WTC11 (cell line): ENCODE measurements around the gene APH1A. TPM values are rescaled to one million over a fixed set of nuclear protein-coding genes. Genes with fewer than 3 reads are reported as not detected.

Source experiments
- ATAC-seq: fragments of 200-7000 bp; cut with Tn5 transposase; 2 replicates; pipeline ENCODE4 v1.10.0; 2021; ENCODE audit warnings: mild to moderate bottlenecking, moderate library complexity
- CTCF ChIA-PET: fragments of 300-600 bp; sonication (Branson Sonifier 250); formaldehyde crosslinking; loops from one replicate; lab custom pipeline; 2021; ENCODE audit warnings: antibody characterized with exemption; lab: Charles Lee
- POLR2A ChIA-PET: fragments of 350-600 bp; sonication (Branson Sonifier 250); formaldehyde crosslinking; loops from one replicate; lab custom pipeline; 2021; ENCODE audit warnings: antibody characterized with exemption; lab: Charles Lee
- DNase-seq: peaks from one replicate; pipeline ENCODE4 v3.0.0; 2021; ENCODE audit warnings: low spot score
- H3K27ac Mint-ChIP-seq: 2 replicates; pipeline ENCODE4 v1.8.0; 2021; ENCODE audit warnings: mixed read lengths
- H3K27me3 Mint-ChIP-seq: 2 replicates; pipeline ENCODE4 v1.8.0; 2021; ENCODE audit warnings: low read depth, mild to moderate bottlenecking, moderate library complexity, mixed read lengths
- H3K36me3 Mint-ChIP-seq: 2 replicates; pipeline ENCODE4 v1.8.0; 2021; ENCODE audit warnings: mixed read lengths
- H3K4me1 Mint-ChIP-seq: 2 replicates; pipeline ENCODE4 v1.8.0; 2022; ENCODE audit warnings: mixed read lengths
- H3K4me3 Mint-ChIP-seq: 2 replicates; pipeline ENCODE4 v1.8.0; 2021; ENCODE audit warnings: mild to moderate bottlenecking, moderate library complexity, mixed read lengths
- H3K9me3 Mint-ChIP-seq: 2 replicates; pipeline ENCODE4 v1.8.0; 2021; ENCODE audit warnings: mixed read lengths
- ARID4B ChIP-seq: sonication (generic); formaldehyde crosslinking; IDR thresholded peaks from 2 replicates; pipeline ENCODE4 v1.8.0; 2023; ENCODE audit warnings: missing genetic modification reagents, mild to moderate bottlenecking, borderline replicate concordance
- ATF6 ChIP-seq: sonication (generic); formaldehyde crosslinking; IDR thresholded peaks from 2 replicates; pipeline ENCODE4 v1.8.1; 2023; ENCODE audit warnings: mild to moderate bottlenecking, missing genetic modification reagents
- CBFB ChIP-seq: sonication (generic); formaldehyde crosslinking; IDR thresholded peaks from 2 replicates; pipeline ENCODE4 v1.8.1; 2022; ENCODE audit warnings: mild to moderate bottlenecking, low read depth, missing genetic modification reagents
- CREB1 ChIP-seq: sonication (generic); formaldehyde crosslinking; IDR thresholded peaks from 2 replicates; pipeline ENCODE4 v1.8.0; 2023; ENCODE audit warnings: mild to moderate bottlenecking, missing genetic modification reagents
- FOXK1 ChIP-seq: sonication (generic); formaldehyde crosslinking; IDR thresholded peaks from 2 replicates; pipeline ENCODE4 v1.8.0; 2022; ENCODE audit warnings: mild to moderate bottlenecking, moderate library complexity, missing genetic modification reagents
- GRHL2 ChIP-seq: fragments of 250-450 bp; sonication (Bioruptor Pico); IDR thresholded peaks from 2 replicates; pipeline ENCODE4 v1.8.0; 2022; ENCODE audit warnings: mild to moderate bottlenecking, moderate library complexity; ENCODE audit not compliant: insufficient replicate concordance, severe bottlenecking
- IRF1 ChIP-seq: sonication (generic); formaldehyde crosslinking; IDR thresholded peaks from 2 replicates; pipeline ENCODE4 v1.8.0; 2023; ENCODE audit warnings: missing genetic modification reagents
- IRF2 ChIP-seq: sonication (generic); formaldehyde crosslinking; IDR thresholded peaks from 2 replicates; pipeline ENCODE4 v1.8.0; 2022; ENCODE audit warnings: low read depth, missing genetic modification reagents, borderline replicate concordance
- NFE2L1 ChIP-seq: sonication (generic); formaldehyde crosslinking; IDR thresholded peaks from 2 replicates; pipeline ENCODE4 v1.8.1; 2023; ENCODE audit warnings: missing genetic modification reagents
- NFYB ChIP-seq: sonication (generic); formaldehyde crosslinking; conservative IDR thresholded peaks from 2 replicates; pipeline ENCODE4 v1.8.0; 2022; ENCODE audit warnings: low read depth, missing genetic modification reagents
- RELA ChIP-seq: sonication (generic); formaldehyde crosslinking; IDR thresholded peaks from 2 replicates; pipeline ENCODE4 v1.8.1; 2022; ENCODE audit warnings: missing genetic modification reagents, mild to moderate bottlenecking, borderline replicate concordance
- SOX15 ChIP-seq: fragments of 250-450 bp; sonication (Bioruptor Pico); IDR thresholded peaks from 2 replicates; pipeline ENCODE4 v1.9.0; 2021; ENCODE audit warnings: mild to moderate bottlenecking
- total RNA-seq: library from RNA; stranded (reverse); gene quantifications from 3 replicates; pipeline ENCODE4 v1.2.3, GENCODE V29; 2021
- TF ChIP-seq, protein P1 (sequence below): sonication (generic); formaldehyde crosslinking; IDR thresholded peaks from 2 replicates; pipeline ENCODE4 v1.8.1; 2022; ENCODE audit warnings: missing genetic modification reagents, borderline replicate concordance
- TF ChIP-seq, protein P2 (sequence below): sonication (generic); formaldehyde crosslinking; IDR thresholded peaks from 2 replicates; pipeline ENCODE4 v1.8.1; 2023; ENCODE audit warnings: mild to moderate bottlenecking, missing genetic modification reagents, moderate library complexity
- TF ChIP-seq, protein P3 (sequence below): sonication (generic); formaldehyde crosslinking; conservative IDR thresholded peaks from 2 replicates; pipeline ENCODE4 v1.8.1; 2023; ENCODE audit warnings: mild to moderate bottlenecking, low read depth, missing genetic modification reagents, moderate library complexity
- TF ChIP-seq, protein P4 (sequence below): fragments of 250-450 bp; sonication (Bioruptor Pico); IDR thresholded peaks from 2 replicates; pipeline ENCODE4 v1.8.0; 2021; ENCODE audit warnings: mild to moderate bottlenecking
- TF ChIP-seq, protein P5 (sequence below): sonication (generic); formaldehyde crosslinking; IDR thresholded peaks from 2 replicates; pipeline ENCODE4 v1.8.0; 2022; ENCODE audit warnings: mild to moderate bottlenecking, missing genetic modification reagents

APH1A gene
- total RNA-seq, 1 experiment from 2014 or later: 120 TPM

DNA sequence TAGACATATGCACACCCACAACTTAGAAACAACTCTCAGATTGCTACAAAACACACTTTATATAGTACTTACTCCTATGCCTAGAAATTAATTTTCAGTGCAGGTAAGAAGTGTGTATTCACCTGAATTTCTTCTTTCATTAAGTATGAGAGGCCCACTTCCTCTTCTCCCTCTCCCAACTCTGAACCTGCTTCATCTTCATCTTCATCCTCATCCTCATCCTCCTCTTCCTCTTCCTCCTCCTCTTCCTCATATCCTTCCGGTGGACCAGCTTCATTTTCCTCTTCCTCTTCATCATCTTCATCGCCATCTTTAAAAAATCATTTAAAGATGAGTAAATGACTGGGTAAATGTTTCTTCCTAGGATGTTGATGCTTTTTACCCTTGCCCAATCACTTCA lies 42.3 kb downstream of the APH1A start (continued):
- no peak for TF ChIP-seq FOXK1 (CRISPR knock-in tag)

DNA sequence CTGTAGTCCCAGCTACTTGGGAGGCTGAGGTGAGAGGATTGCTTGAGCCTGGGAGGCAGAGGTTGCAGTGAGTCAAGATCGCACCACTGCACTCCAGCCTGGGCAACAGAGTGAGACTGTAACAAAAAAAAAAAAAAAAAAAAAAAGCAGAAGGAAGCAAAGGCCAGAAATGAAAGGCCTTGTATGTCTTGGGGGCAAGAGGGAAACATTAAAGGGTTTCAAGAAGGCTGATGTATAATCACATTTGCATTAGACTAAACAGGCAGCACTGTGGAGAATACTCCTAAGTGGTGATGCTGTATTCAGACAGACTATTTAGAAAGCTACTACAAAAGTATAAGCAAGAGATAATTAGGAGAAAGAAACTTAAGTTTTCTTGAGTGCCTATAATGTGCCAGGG lies 43.3 kb downstream of the APH1A start:
- Mint-ChIP-seq H3K4me1 (no peaks in the 10 kb centered on the region), H3K27ac (no peak overlapping the region), H3K4me3 (no peak overlapping the region), H3K27me3 (no peaks in the 10 kb centered on the region), H3K9me3 (no peaks in the 10 kb centered on the region), H3K36me3 (peaks cover 61% of the 10 kb centered on the region)
- DNase-seq: no peak
- no peak for ATAC-seq
- CTCF ChIA-PET: interaction anchor here (0.8 kb wide), 1 partner anchor 39 kb away, joined by 4 read pairs; no protein-coding TSS in a partner anchor
- POLR2A ChIA-PET: interaction anchor here (0.6 to 0.7 kb wide), 2 partner anchors 61 to 191 kb away, joined by 4 to 6 read pairs; no protein-coding TSS in a partner anchor
- no peak for TF ChIP-seq ATF6 (CRISPR knock-in tag)
- TF ChIP-seq, protein P1, sequence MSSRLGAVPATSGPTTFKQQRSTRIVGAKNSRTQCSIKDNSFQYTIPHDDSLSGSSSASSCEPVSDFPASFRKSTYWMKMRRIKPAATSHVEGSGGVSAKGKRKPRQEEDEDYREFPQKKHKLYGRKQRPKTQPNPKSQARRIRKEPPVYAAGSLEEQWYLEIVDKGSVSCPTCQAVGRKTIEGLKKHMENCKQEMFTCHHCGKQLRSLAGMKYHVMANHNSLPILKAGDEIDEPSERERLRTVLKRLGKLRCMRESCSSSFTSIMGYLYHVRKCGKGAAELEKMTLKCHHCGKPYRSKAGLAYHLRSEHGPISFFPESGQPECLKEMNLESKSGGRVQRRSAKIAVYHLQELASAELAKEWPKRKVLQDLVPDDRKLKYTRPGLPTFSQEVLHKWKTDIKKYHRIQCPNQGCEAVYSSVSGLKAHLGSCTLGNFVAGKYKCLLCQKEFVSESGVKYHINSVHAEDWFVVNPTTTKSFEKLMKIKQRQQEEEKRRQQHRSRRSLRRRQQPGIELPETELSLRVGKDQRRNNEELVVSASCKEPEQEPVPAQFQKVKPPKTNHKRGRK (CRISPR knock-in tag): no peak
- no peak for TF ChIP-seq RELA (CRISPR knock-in tag)
- TF ChIP-seq, protein P2, sequence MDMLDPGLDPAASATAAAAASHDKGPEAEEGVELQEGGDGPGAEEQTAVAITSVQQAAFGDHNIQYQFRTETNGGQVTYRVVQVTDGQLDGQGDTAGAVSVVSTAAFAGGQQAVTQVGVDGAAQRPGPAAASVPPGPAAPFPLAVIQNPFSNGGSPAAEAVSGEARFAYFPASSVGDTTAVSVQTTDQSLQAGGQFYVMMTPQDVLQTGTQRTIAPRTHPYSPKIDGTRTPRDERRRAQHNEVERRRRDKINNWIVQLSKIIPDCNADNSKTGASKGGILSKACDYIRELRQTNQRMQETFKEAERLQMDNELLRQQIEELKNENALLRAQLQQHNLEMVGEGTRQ (CRISPR knock-in tag): no peak
- no peak for TF ChIP-seq NFYB (CRISPR knock-in tag)
- no peak for TF ChIP-seq ARID4B
- TF ChIP-seq IRF1 (CRISPR knock-in tag): no peak
- TF ChIP-seq FOXK1 (CRISPR knock-in tag): no peak
- no peak for TF ChIP-seq CREB1
- no peak for TF ChIP-seq GRHL2 (CRISPR knock-in tag)
- no peak for TF ChIP-seq IRF2 (CRISPR knock-in tag)
- TF ChIP-seq, protein P3, sequence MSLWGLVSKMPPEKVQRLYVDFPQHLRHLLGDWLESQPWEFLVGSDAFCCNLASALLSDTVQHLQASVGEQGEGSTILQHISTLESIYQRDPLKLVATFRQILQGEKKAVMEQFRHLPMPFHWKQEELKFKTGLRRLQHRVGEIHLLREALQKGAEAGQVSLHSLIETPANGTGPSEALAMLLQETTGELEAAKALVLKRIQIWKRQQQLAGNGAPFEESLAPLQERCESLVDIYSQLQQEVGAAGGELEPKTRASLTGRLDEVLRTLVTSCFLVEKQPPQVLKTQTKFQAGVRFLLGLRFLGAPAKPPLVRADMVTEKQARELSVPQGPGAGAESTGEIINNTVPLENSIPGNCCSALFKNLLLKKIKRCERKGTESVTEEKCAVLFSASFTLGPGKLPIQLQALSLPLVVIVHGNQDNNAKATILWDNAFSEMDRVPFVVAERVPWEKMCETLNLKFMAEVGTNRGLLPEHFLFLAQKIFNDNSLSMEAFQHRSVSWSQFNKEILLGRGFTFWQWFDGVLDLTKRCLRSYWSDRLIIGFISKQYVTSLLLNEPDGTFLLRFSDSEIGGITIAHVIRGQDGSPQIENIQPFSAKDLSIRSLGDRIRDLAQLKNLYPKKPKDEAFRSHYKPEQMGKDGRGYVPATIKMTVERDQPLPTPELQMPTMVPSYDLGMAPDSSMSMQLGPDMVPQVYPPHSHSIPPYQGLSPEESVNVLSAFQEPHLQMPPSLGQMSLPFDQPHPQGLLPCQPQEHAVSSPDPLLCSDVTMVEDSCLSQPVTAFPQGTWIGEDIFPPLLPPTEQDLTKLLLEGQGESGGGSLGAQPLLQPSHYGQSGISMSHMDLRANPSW: no peak
- no peak for TF ChIP-seq NFE2L1 (CRISPR knock-in tag)
- TF ChIP-seq CBFB (CRISPR knock-in tag): no peak
- TF ChIP-seq SOX15 (CRISPR knock-in tag): no peak
- TF ChIP-seq, protein P4, sequence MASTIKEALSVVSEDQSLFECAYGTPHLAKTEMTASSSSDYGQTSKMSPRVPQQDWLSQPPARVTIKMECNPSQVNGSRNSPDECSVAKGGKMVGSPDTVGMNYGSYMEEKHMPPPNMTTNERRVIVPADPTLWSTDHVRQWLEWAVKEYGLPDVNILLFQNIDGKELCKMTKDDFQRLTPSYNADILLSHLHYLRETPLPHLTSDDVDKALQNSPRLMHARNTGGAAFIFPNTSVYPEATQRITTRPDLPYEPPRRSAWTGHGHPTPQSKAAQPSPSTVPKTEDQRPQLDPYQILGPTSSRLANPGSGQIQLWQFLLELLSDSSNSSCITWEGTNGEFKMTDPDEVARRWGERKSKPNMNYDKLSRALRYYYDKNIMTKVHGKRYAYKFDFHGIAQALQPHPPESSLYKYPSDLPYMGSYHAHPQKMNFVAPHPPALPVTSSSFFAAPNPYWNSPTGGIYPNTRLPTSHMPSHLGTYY (CRISPR knock-in tag): no peak
- TF ChIP-seq, protein P5, sequence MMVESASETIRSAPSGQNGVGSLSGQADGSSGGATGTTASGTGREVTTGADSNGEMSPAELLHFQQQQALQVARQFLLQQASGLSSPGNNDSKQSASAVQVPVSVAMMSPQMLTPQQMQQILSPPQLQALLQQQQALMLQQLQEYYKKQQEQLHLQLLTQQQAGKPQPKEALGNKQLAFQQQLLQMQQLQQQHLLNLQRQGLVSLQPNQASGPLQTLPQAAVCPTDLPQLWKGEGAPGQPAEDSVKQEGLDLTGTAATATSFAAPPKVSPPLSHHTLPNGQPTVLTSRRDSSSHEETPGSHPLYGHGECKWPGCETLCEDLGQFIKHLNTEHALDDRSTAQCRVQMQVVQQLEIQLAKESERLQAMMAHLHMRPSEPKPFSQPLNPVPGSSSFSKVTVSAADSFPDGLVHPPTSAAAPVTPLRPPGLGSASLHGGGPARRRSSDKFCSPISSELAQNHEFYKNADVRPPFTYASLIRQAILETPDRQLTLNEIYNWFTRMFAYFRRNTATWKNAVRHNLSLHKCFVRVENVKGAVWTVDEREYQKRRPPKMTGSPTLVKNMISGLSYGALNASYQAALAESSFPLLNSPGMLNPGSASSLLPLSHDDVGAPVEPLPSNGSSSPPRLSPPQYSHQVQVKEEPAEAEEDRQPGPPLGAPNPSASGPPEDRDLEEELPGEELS (CRISPR knock-in tag): no peak
